Caco-2 (cell line): ENCODE results near the gene RAD54L. TPM values are rescaled to one million over a fixed set of nuclear protein-coding genes. Genes with fewer than 3 reads are reported as not detected.

Source experiments
- BruUV-seq: library from RNA; stranded (reverse); fragments of 400-500 nt; replicated peaks from 2 replicates; lab custom pipeline; 2021; lab: Mats Ljungman, UMichigan
- CTCF ChIA-PET: fragments of 300-600 bp; sonication (Branson Sonifier 250); formaldehyde crosslinking; loops from one replicate; lab custom pipeline; 2022; ENCODE audit warnings: antibody characterized with exemption; lab: Charles Lee
- POLR2A ChIA-PET: fragments of 300-600 bp; sonication (Branson Sonifier 250); formaldehyde crosslinking; loops from one replicate; lab custom pipeline; 2022; ENCODE audit warnings: antibody characterized with exemption; lab: Charles Lee
- DNase-seq, 2 experiments: peaks; one replicate each; pipeline versions ENCODE4 v3.0.0 to v3.0.0-alpha.2; 2020 to 2022
- H3K27me3 ChIP-seq: replicated peaks from 2 replicates; pipeline ENCODE4 v1.6.0; 2011; ENCODE audit warnings: low read length; ENCODE audit not compliant: control insufficient read depth, insufficient read depth
- H3K36me3 ChIP-seq: 2 replicates; pipeline ENCODE4 v1.5.1; 2011; ENCODE audit warnings: low read length; ENCODE audit not compliant: control insufficient read depth, insufficient read depth
- H3K4me1 ChIP-seq: fragments of 250-450 bp; sonication (Bioruptor Pico); 2 replicates; pipeline ENCODE4 v1.5.1; 2020; ENCODE audit warnings: mild to moderate bottlenecking
- H3K4me3 ChIP-seq: 2 replicates; pipeline ENCODE4 v1.5.1; 2011; ENCODE audit warnings: low read depth, mild to moderate bottlenecking, control low read depth, low read length
- H3K9me3 ChIP-seq: fragments of 250-450 bp; sonication (Bioruptor Pico); 2 replicates; pipeline ENCODE4 v1.5.1; 2020; ENCODE audit warnings: mild to moderate bottlenecking, moderate library complexity
- H3K27ac Mint-ChIP-seq: one replicate; pipeline ENCODE4 v1.8.0; 2022; ENCODE audit warnings: mixed read lengths; ENCODE audit not compliant: unreplicated experiment
- H3K27me3 Mint-ChIP-seq: one replicate; pipeline ENCODE4 v1.8.0; 2022; ENCODE audit warnings: mixed read lengths; ENCODE audit not compliant: insufficient read depth, unreplicated experiment
- H3K36me3 Mint-ChIP-seq: one replicate; pipeline ENCODE4 v1.8.0; 2022; ENCODE audit warnings: mild to moderate bottlenecking, mixed read lengths; ENCODE audit not compliant: insufficient read depth, unreplicated experiment
- H3K4me1 Mint-ChIP-seq: one replicate; pipeline ENCODE4 v1.8.0; 2022; ENCODE audit warnings: low read depth, mixed read lengths; ENCODE audit not compliant: unreplicated experiment
- H3K4me3 Mint-ChIP-seq: one replicate; pipeline ENCODE4 v1.8.0; 2022; ENCODE audit warnings: mild to moderate bottlenecking, moderate library complexity, mixed read lengths; ENCODE audit not compliant: unreplicated experiment
- H3K9me3 Mint-ChIP-seq: one replicate; pipeline ENCODE4 v1.8.0; 2022; ENCODE audit warnings: mixed read lengths; ENCODE audit not compliant: unreplicated experiment
- intact Hi-C: fragments of 100-400 bp; cut with micrococcal nuclease; formaldehyde crosslinking; loops from one replicate; pipeline ENCODE4 v1.10.0; 2022; ENCODE audit not compliant: unreplicated experiment
- total RNA-seq: library from RNA; stranded (reverse); gene quantifications from 2 replicates; pipeline ENCODE4 v1.2.3, GENCODE V29; 2022
- TF ChIP-seq, protein P1 (sequence below), 2 experiments: fragments of 200-600 bp in 1 of 2; IDR thresholded peaks; 1 replicate in 1 of 2; 2 replicates in 1 of 2; pipeline versions ENCODE4 v1.5.1 to v1.8.0; 2011 to 2022; ENCODE audit warnings: antibody characterized with exemption in 1 of 2, control low read depth in 1 of 2, inconsistent platforms in 1 of 2, low read depth in 1 of 2, low read length in 1 of 2, mild to moderate bottlenecking in 1 of 2, moderate library complexity in 1 of 2; ENCODE audit not compliant: insufficient read depth in 1 of 2, severe bottlenecking in 1 of 2, unreplicated experiment in 1 of 2

RAD54L gene
- total RNA-seq, 1 experiment from 2014 or later: 29.1 TPM

GRCh38 chr1:46256523-46256922, 9.0 kb downstream of the RAD54L start:
- ChIA-PET POLR2A (no interaction called here), CTCF (no interaction called here)
- Histone ChIP-seq H3K36me3 (no peaks in the 10 kb centered on the region), H3K4me1 (no peaks in the 10 kb centered on the region), H3K27me3 (no peaks in the 10 kb centered on the region), H3K9me3 (no peaks in the 10 kb centered on the region), H3K4me3 (no peak overlapping the region)
- Mint-ChIP-seq H3K27ac (no peak overlapping the region), H3K9me3 (no peaks in the 10 kb centered on the region), H3K4me1 (peaks cover 7% of the 10 kb centered on the region), H3K36me3 (peaks cover 63% of the 10 kb centered on the region), H3K4me3 (no peak overlapping the region), H3K27me3 (no peaks in the 10 kb centered on the region)
- DNase-seq: no peak
- intact Hi-C loops: no loop called here
- TF ChIP-seq, protein P1, sequence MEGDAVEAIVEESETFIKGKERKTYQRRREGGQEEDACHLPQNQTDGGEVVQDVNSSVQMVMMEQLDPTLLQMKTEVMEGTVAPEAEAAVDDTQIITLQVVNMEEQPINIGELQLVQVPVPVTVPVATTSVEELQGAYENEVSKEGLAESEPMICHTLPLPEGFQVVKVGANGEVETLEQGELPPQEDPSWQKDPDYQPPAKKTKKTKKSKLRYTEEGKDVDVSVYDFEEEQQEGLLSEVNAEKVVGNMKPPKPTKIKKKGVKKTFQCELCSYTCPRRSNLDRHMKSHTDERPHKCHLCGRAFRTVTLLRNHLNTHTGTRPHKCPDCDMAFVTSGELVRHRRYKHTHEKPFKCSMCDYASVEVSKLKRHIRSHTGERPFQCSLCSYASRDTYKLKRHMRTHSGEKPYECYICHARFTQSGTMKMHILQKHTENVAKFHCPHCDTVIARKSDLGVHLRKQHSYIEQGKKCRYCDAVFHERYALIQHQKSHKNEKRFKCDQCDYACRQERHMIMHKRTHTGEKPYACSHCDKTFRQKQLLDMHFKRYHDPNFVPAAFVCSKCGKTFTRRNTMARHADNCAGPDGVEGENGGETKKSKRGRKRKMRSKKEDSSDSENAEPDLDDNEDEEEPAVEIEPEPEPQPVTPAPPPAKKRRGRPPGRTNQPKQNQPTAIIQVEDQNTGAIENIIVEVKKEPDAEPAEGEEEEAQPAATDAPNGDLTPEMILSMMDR (IDR thresholded peaks at IDR 0.05; ENCODE audit: insufficient read depth in 1 of 2, low read depth in 1 of 2, low read length in 1 of 2, severe bottlenecking in 1 of 2, unreplicated experiment in 1 of 2): no peak
- BruUV-seq: no TSS peak

GRCh38 chr1:46262508-46262907, 14.9 kb downstream of the RAD54L start:
- BruUV-seq: no TSS peak
- H3K27me3 Mint-ChIP-seq: no peaks in the 10 kb centered on the region
- Histone ChIP-seq H3K4me3 (no peak overlapping the region), H3K9me3 (no peaks in the 10 kb centered on the region), H3K36me3 (no peaks in the 10 kb centered on the region), H3K4me1 (no peaks in the 10 kb centered on the region), H3K27me3 (no peaks in the 10 kb centered on the region)
- intact Hi-C loops: no loop called here
- no peak overlapping the region for H3K4me3 Mint-ChIP-seq
- ChIA-PET CTCF (no interaction called here), POLR2A (interaction anchor here (0.6 kb wide), 1 partner anchor 55 kb away, joined by 3 read pairs; no protein-coding TSS in a partner anchor)
- peaks cover 57% of the 10 kb centered on the region for H3K36me3 Mint-ChIP-seq
- H3K4me1 Mint-ChIP-seq: no peaks in the 10 kb centered on the region
- no peak for DNase-seq
- no peak overlapping the region for H3K27ac Mint-ChIP-seq
- no peaks in the 10 kb centered on the region for H3K9me3 Mint-ChIP-seq
- TF ChIP-seq, protein P1 (IDR thresholded peaks at IDR 0.05; ENCODE audit: insufficient read depth in 1 of 2, low read depth in 1 of 2, low read length in 1 of 2, severe bottlenecking in 1 of 2, unreplicated experiment in 1 of 2): no peak

DNA sequence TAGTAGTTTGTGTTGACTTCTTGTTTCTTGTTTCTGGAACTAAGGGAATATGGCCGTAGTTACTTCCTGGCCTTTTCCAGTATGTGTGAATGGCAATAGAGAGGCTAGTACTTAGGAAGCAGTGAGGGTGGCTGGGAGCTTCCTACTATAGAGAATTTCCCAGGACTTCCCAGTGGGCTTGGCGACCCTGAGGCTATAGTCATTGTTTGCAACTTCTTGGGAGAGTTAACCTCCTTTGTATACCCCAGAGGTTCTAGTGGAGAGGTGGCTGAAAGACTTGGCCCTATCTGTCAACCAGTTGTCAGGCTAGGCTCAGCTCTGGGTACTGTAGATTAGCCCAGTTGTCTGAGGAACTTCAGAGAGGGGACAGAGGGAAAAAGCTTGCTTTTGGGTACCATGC, 15.6 kb downstream of the RAD54L start:
- Mint-ChIP-seq H3K36me3 (peaks cover 60% of the 10 kb centered on the region), H3K4me1 (no peaks in the 10 kb centered on the region), H3K4me3 (no peak overlapping the region), H3K9me3 (no peaks in the 10 kb centered on the region), H3K27me3 (no peaks in the 10 kb centered on the region), H3K27ac (no peak overlapping the region)
- Histone ChIP-seq H3K27me3 (no peaks in the 10 kb centered on the region), H3K4me3 (no peak overlapping the region), H3K9me3 (no peaks in the 10 kb centered on the region), H3K36me3 (no peaks in the 10 kb centered on the region), H3K4me1 (no peaks in the 10 kb centered on the region)
- DNase-seq: no peak
- POLR2A ChIA-PET: interaction anchor here (0.6 kb wide), 1 partner anchor 54 kb away, joined by 3 read pairs; no protein-coding TSS in a partner anchor
- CTCF ChIA-PET: interaction anchor here (0.6 kb wide), 1 partner anchor 77 kb away, joined by 3 read pairs; no protein-coding TSS in a partner anchor
- intact Hi-C loops: no loop called here
- TF ChIP-seq, protein P1 (IDR thresholded peaks at IDR 0.05; ENCODE audit: insufficient read depth in 1 of 2, low read depth in 1 of 2, low read length in 1 of 2, severe bottlenecking in 1 of 2, unreplicated experiment in 1 of 2): no peak
- no TSS peak for BruUV-seq
